Suprapubic skin (tissue), 4 donors: ENCODE results near the gene FAM227A.

Source experiments
- POLR2A ChIP-seq, 2 donors: fragments of 450-650 bp; IDR thresholded peaks; one replicate each; pipeline ENCODE4 v1.6.1; 2017; ENCODE audit warnings: antibody characterized with exemption in 2 of 2, mild to moderate bottlenecking in 2 of 2, moderate library complexity in 2 of 2
- POLR2AphosphoS5 ChIP-seq, 3 donors: sonication (generic); formaldehyde crosslinking; IDR thresholded peaks; one replicate each; pipeline ENCODE4 v1.6.1; 2017; ENCODE audit warnings: antibody characterized with exemption in 3 of 3

- TF ChIP-seq POLR2A (IDR thresholded peaks at IDR 0.05) (no peak), POLR2AphosphoS5 (IDR thresholded peaks at IDR 0.05) (no peak)
Measured at GRCh38 chr22:38685761-38686160, 29.6 kb upstream of the FAM227A start.
